G401 (cell line): ENCODE results near the gene BTN2A1. TPM values are rescaled to one million over a fixed set of nuclear protein-coding genes. Genes with fewer than 3 reads are reported as not detected.
"Not testable (repeated sequence)": the region's sequence is repeated elsewhere in the genome, so short reads cannot be mapped to it uniquely, and the experiment has no call there.

ENCODE experiments used
- DNase-seq: peaks from one replicate; pipeline ENCODE4 v3.0.0-alpha.2; 2015; ENCODE audit warnings: low spot score
- in situ Hi-C: cut with HindIII; loops from 2 replicates; pipeline ENCODE4 v1.10.0; 2016; ENCODE audit warnings: low sequenced_read_pairs, mixed read lengths
- total RNA-seq: library from RNA; depleted of rRNA; stranded (reverse); fragments of >200 nt; shearing (Covaris generic); gene quantifications from 2 replicates; pipeline ENCODE4 v1.2.3, GENCODE V29; 2014

BTN2A1 gene
- total RNA-seq, 1 experiment from 2014 or later = 5.8 TPM

GRCh38 chr6:26484161-26484560, 26.4 kb downstream of the BTN2A1 start:
- DNase-seq = no peak
- in situ Hi-C loops = no loop called here

- DNase-seq = no peak
- in situ Hi-C loops = no loop called here
Observed at GRCh38 chr6:26485112-26485780, 27.5 kb downstream of the BTN2A1 start.

- DNase-seq = no peak
- in situ Hi-C loops = no loop called here
Observed at GRCh38 chr6:26486358-26486757, 28.6 kb downstream of the BTN2A1 start.

GRCh38 chr6:26487466-26487865, 29.7 kb downstream of the BTN2A1 start:
- in situ Hi-C loops = no loop called here

GRCh38 chr6:26489996-26490964, 32.5 kb downstream of the BTN2A1 start:
- DNase-seq = no peak
- in situ Hi-C loops = no loop called here

More at GRCh38 chr6:26487466-26487865, 29.7 kb downstream of the BTN2A1 start:
- no peak for DNase-seq

GRCh38 chr6:26491604-26492003, 33.8 kb downstream of the BTN2A1 start:
- DNase-seq = no peak
- in situ Hi-C loops = no loop called here

- peak; percentile 15 for DNase-seq
- in situ Hi-C loops = no loop called here
Observed at GRCh38 chr6:26493258-26493657, 35.5 kb downstream of the BTN2A1 start.

GRCh38 chr6:26494117-26494516, 36.4 kb downstream of the BTN2A1 start:
- in situ Hi-C loops = no loop called here
- DNase-seq = no peak

GRCh38 chr6:26495281-26495680, 37.5 kb downstream of the BTN2A1 start:
- DNase-seq = no peak
- in situ Hi-C loops = no loop called here

GRCh38 chr6:26497610-26498009, 39.9 kb downstream of the BTN2A1 start:
- in situ Hi-C loops = no loop called here
- no peak for DNase-seq

- in situ Hi-C loops = no loop called here
- DNase-seq = no peak
Observed at GRCh38 chr6:26500102-26500501, 42.3 kb downstream of the BTN2A1 start, which contains the start of gene BTN1A1. TSS of gene BTN1A1 (plus strand) at chr6:26500303. CDS start at chr6:26501287, 984 bp downstream.

GRCh38 chr6:26501482-26501986, 43.8 kb downstream of the BTN2A1 start:
- DNase-seq = peak; percentile 21
- in situ Hi-C loops = no loop called here

GRCh38 chr6:26502165-26502564, 44.4 kb downstream of the BTN2A1 start:
- DNase-seq = no peak
- in situ Hi-C loops = no loop called here

GRCh38 chr6:26502626-26503025, 44.9 kb downstream of the BTN2A1 start:
- in situ Hi-C loops = no loop called here
- DNase-seq = no peak

GRCh38 chr6:26507658-26508057, 49.9 kb downstream of the BTN2A1 start:
- DNase-seq = no peak
- in situ Hi-C loops = no loop called here

GRCh38 chr6:26511033-26511432, 53.3 kb downstream of the BTN2A1 start:
- in situ Hi-C loops, DNase-seq: not testable (repeated sequence)

- DNase-seq = no peak
- in situ Hi-C loops = no loop called here
Observed at GRCh38 chr6:26514984-26515383, 57.2 kb downstream of the BTN2A1 start.

- in situ Hi-C loops = no loop called here
- DNase-seq = no peak
Observed at GRCh38 chr6:26516481-26517427, 59.0 kb downstream of the BTN2A1 start.
